Myocyte (in vitro differentiated cells): Measurements from ENCODE around the gene MSI2. TPM values are rescaled to one million over a fixed set of nuclear protein-coding genes. Genes with fewer than 3 reads are reported as not detected.

Source experiments
- DNase-seq: peaks from one replicate; pipeline ENCODE4 v3.0.0-alpha.2; 2012; ENCODE audit warnings: low read depth
- total RNA-seq: library from RNA; depleted of rRNA; stranded (reverse); fragments of >200 nt; gene quantifications from 2 replicates; pipeline ENCODE4 v1.2.3, GENCODE V29; 2014

The MSI2 gene
- total RNA-seq, 1 donor from 2014 or later = 115 TPM

- DNase-seq = no peak
Observed at GRCh38 chr17:57429966-57430365, 173.6 kb downstream of the MSI2 start.

GRCh38 chr17:57431415-57431814 lies 175.1 kb downstream of the MSI2 start:
- DNase-seq = no peak

GRCh38 chr17:57432507-57433277 lies 176.4 kb downstream of the MSI2 start:
- no peak for DNase-seq

- peak; percentile 79 for DNase-seq
Observed at GRCh38 chr17:57433452-57433851, 177.1 kb downstream of the MSI2 start.

GRCh38 chr17:57434361-57434760 lies 178.0 kb downstream of the MSI2 start:
- DNase-seq = no peak

GRCh38 chr17:57436565-57436964 lies 180.2 kb downstream of the MSI2 start:
- DNase-seq = no peak

- DNase-seq = no peak
Observed at GRCh38 chr17:57438066-57438731, 181.9 kb downstream of the MSI2 start.

GRCh38 chr17:57439651-57440050 lies 183.3 kb downstream of the MSI2 start:
- DNase-seq = no peak

GRCh38 chr17:57440522-57441269 lies 184.4 kb downstream of the MSI2 start:
- DNase-seq = peak; percentile 95

GRCh38 chr17:57441270-57441600 lies 184.9 kb downstream of the MSI2 start:
- no peak for DNase-seq

GRCh38 chr17:57442401-57442823 lies 186.1 kb downstream of the MSI2 start:
- peak; percentile 65 for DNase-seq

GRCh38 chr17:57442914-57443571 lies 186.7 kb downstream of the MSI2 start:
- peak; percentile 99 for DNase-seq

GRCh38 chr17:57443781-57444180 lies 187.5 kb downstream of the MSI2 start:
- DNase-seq = peak; percentile 99

GRCh38 chr17:57444682-57445450 lies 188.5 kb downstream of the MSI2 start:
- peak; percentile 60 for DNase-seq

- no peak for DNase-seq
Observed at GRCh38 chr17:57445772-57446472, 189.6 kb downstream of the MSI2 start.

GRCh38 chr17:57447357-57447989 lies 191.2 kb downstream of the MSI2 start:
- no peak for DNase-seq

- DNase-seq = no peak
Observed at GRCh38 chr17:57447990-57448758, 191.9 kb downstream of the MSI2 start.

GRCh38 chr17:57448759-57449283 lies 192.5 kb downstream of the MSI2 start:
- DNase-seq = no peak

GRCh38 chr17:57451191-57451590 lies 194.9 kb downstream of the MSI2 start:
- DNase-seq = no peak
